ENCODE data around the gene CSNK1G1. TPM values are rescaled to one million over a fixed set of nuclear protein-coding genes. Genes with fewer than 3 reads are reported as not detected.

Gene CSNK1G1
- total and polyA plus RNA-seq, 2 of the 8 experiments (the other 6 are each of a cell fraction or from before 2014, with no cell fraction given) = 6.0 to 12.9 TPM

GRCh38 chr15:64381000-64381751 is 25.2 kb upstream of the CSNK1G1 start, which contains the start of gene PCLAF (continued):
- TF ChIP-seq SIN3A (conservative IDR thresholded peaks at IDR 0.05 in 1 of 2, IDR thresholded peaks at IDR 0.05 in 1 of 2; ENCODE audit: low read depth in 1 of 2, low read length in 2 of 2) (peak in 1 of 2 experiments; percentile 84; a peak in 2 of 4 replicates), EGR1 (IDR thresholded peaks at IDR 0.05; ENCODE audit: borderline replicate concordance, low read depth, low read length) (0 out of 2 replicates have a peak, but pooled peaks have one; percentile 22), RFX5 (IDR thresholded peaks at IDR 0.05; ENCODE audit: borderline replicate concordance, low read depth, low read length) (no peak), MAFK (IDR thresholded peaks at IDR 0.05; ENCODE audit: low read depth, low read length) (no peak), SUZ12 (IDR thresholded peaks at IDR 0.05; ENCODE audit: low read length) (no peak), CTBP2 (IDR thresholded peaks at IDR 0.05; ENCODE audit: borderline replicate concordance, insufficient read depth, insufficient read length, low read length) (no peak), EZH2 (IDR thresholded peaks at IDR 0.05; ENCODE audit: low read depth, low read length, severe bottlenecking) (no peak), CHD1 (IDR thresholded peaks at IDR 0.05; ENCODE audit: low read depth, low read length) (no peak), ZNF274 (IDR thresholded peaks at IDR 0.05; ENCODE audit: borderline replicate concordance, extremely low read depth, low read length) (no peak), NANOG (IDR thresholded peaks at IDR 0.05; ENCODE audit: insufficient read depth, low read depth, low read length, poor library complexity, severe bottlenecking) (no peak), CREB1 (IDR thresholded peaks at IDR 0.05) (peak; percentile 39; the same call in 1 of the 2 replicates), BCL11A (IDR thresholded peaks at IDR 0.05; ENCODE audit: low read depth in 2 of 2, low read length in 2 of 2) (no peak), SIX5 (IDR thresholded peaks at IDR 0.05; ENCODE audit: low read depth, low read length) (no peak), NRF1 (IDR thresholded peaks at IDR 0.05; ENCODE audit: low read depth, low read length) (no peak), TCF12 (IDR thresholded peaks at IDR 0.05; ENCODE audit: low read depth, low read length) (no peak), CBX8 (IDR thresholded peaks at IDR 0.05; ENCODE audit: borderline replicate concordance, low read depth, low read length) (no peak), SP2 (IDR thresholded peaks at IDR 0.05; ENCODE audit: low read length) (peak; percentile 44), FOSL1 (IDR thresholded peaks at IDR 0.05; ENCODE audit: insufficient read depth, low read depth, low read length) (no peak)
- TF ChIP-seq, protein P1, sequence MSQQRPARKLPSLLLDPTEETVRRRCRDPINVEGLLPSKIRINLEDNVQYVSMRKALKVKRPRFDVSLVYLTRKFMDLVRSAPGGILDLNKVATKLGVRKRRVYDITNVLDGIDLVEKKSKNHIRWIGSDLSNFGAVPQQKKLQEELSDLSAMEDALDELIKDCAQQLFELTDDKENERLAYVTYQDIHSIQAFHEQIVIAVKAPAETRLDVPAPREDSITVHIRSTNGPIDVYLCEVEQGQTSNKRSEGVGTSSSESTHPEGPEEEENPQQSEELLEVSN (IDR thresholded peaks at IDR 0.05) = peak; percentile 95
- TF ChIP-seq, protein P2, sequence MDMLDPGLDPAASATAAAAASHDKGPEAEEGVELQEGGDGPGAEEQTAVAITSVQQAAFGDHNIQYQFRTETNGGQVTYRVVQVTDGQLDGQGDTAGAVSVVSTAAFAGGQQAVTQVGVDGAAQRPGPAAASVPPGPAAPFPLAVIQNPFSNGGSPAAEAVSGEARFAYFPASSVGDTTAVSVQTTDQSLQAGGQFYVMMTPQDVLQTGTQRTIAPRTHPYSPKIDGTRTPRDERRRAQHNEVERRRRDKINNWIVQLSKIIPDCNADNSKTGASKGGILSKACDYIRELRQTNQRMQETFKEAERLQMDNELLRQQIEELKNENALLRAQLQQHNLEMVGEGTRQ (IDR thresholded peaks at IDR 0.05; ENCODE audit: low read length) = no peak
